WTC11 (cell line): ENCODE measurements around the gene ADAMTS7.
"Not testable (repeated sequence)": the region's sequence is repeated elsewhere in the genome, so short reads cannot be mapped to it uniquely, and the experiment has no call there.

ENCODE experiments used
- RELA ChIP-seq: sonication (generic); formaldehyde crosslinking; IDR thresholded peaks from 2 replicates; pipeline ENCODE4 v1.8.1; 2022; ENCODE audit warnings: missing genetic modification reagents, mild to moderate bottlenecking, borderline replicate concordance
- ZNF138 ChIP-seq: sonication (generic); formaldehyde crosslinking; conservative IDR thresholded peaks from 2 replicates; pipeline ENCODE4 v1.8.1; 2022; ENCODE audit warnings: mild to moderate bottlenecking, moderate library complexity, missing genetic modification reagents

GRCh38 chr15:78771020-78771419 is 40.2 kb downstream of the ADAMTS7 start:
- not testable (repeated sequence) for TF ChIP-seq RELA; ZNF138 (CRISPR knock-in tag)
